Osteocyte (in vitro differentiated cells): ENCODE data around the gene ERG28. TPM values are rescaled to one million over a fixed set of nuclear protein-coding genes. Genes with fewer than 3 reads are reported as not detected.
A peak's percentile ranks its signal among the peaks of the same experiment; 100 is the strongest.

Experiments used
- DNase-seq: peaks from one replicate; pipeline ENCODE4 v3.0.0; 2021; ENCODE audit warnings: mixed read lengths; ENCODE audit not compliant: unreplicated experiment; ENCODE audit errors: extremely low spot score
- H3K27ac Mint-ChIP-seq: one replicate; pipeline ENCODE4 v1.8.0; 2021; ENCODE audit warnings: mild to moderate bottlenecking, mixed read lengths; ENCODE audit not compliant: unreplicated experiment
- H3K27me3 Mint-ChIP-seq: one replicate; pipeline ENCODE4 v1.8.0; 2021; ENCODE audit warnings: mixed read lengths; ENCODE audit not compliant: unreplicated experiment
- H3K36me3 Mint-ChIP-seq: one replicate; pipeline ENCODE4 v1.8.0; 2021; ENCODE audit warnings: mixed read lengths; ENCODE audit not compliant: unreplicated experiment
- H3K4me1 Mint-ChIP-seq: one replicate; pipeline ENCODE4 v1.8.0; 2021; ENCODE audit warnings: mixed read lengths; ENCODE audit not compliant: unreplicated experiment
- H3K4me3 Mint-ChIP-seq: one replicate; pipeline ENCODE4 v1.8.0; 2021; ENCODE audit warnings: mild to moderate bottlenecking, moderate library complexity, mixed read lengths; ENCODE audit not compliant: unreplicated experiment
- H3K9me3 Mint-ChIP-seq: one replicate; pipeline ENCODE4 v1.8.0; 2021; ENCODE audit warnings: mixed read lengths; ENCODE audit not compliant: unreplicated experiment
- total RNA-seq: library from RNA; stranded (reverse); gene quantifications from 2 replicates; pipeline ENCODE4 v1.2.1, GENCODE V29; 2021
- TF ChIP-seq, protein P1 (sequence below): fragments of 200-600 bp; sonication (generic); IDR thresholded peaks from 2 replicates; pipeline ENCODE4 v1.5.0; 2021; ENCODE audit warnings: antibody characterized with exemption, mild to moderate bottlenecking, moderate library complexity

Gene ERG28
- total RNA-seq, 1 donor from 2014 or later = 19.6 TPM

DNA sequence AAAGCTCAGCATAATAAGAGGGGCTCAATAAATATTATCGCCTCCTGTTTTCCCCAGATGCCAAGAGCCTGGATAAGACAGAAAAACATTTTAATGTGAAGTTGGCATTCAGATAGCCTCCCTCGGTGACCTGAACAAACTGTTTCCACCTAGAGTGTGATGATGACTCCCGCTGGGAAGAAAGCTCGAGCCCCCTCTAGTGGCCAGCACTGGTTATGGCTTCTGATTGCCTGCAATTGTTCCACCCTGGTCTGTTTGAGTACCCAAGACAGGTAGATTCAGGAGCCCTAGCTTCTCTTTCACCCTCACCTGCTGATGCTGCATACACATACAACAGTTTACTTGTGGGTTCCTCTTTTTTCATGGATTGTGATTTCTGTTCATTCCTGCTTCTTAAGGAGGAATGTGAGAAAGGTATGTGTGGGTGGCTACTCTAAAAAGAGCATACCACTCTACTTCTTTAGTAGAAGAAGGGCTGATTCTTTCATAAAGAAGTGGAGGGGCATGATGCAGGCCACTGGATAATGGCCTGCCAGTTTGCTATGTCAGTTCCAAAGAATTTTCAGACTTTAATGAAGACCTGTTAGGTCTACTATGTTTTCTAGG lies 6.4 kb downstream of the ERG28 start:
- peak; percentile 91 for DNase-seq
- Mint-ChIP-seq H3K4me1 (peaks cover 11% of the 10 kb centered on the region), H3K27ac (no peak overlapping the region), H3K36me3 (peaks cover 33% of the 10 kb centered on the region), H3K27me3 (no peaks in the 10 kb centered on the region), H3K4me3 (no peak overlapping the region), H3K9me3 (no peaks in the 10 kb centered on the region)
- TF ChIP-seq, protein P1, sequence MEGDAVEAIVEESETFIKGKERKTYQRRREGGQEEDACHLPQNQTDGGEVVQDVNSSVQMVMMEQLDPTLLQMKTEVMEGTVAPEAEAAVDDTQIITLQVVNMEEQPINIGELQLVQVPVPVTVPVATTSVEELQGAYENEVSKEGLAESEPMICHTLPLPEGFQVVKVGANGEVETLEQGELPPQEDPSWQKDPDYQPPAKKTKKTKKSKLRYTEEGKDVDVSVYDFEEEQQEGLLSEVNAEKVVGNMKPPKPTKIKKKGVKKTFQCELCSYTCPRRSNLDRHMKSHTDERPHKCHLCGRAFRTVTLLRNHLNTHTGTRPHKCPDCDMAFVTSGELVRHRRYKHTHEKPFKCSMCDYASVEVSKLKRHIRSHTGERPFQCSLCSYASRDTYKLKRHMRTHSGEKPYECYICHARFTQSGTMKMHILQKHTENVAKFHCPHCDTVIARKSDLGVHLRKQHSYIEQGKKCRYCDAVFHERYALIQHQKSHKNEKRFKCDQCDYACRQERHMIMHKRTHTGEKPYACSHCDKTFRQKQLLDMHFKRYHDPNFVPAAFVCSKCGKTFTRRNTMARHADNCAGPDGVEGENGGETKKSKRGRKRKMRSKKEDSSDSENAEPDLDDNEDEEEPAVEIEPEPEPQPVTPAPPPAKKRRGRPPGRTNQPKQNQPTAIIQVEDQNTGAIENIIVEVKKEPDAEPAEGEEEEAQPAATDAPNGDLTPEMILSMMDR = peak; percentile 96

DNA sequence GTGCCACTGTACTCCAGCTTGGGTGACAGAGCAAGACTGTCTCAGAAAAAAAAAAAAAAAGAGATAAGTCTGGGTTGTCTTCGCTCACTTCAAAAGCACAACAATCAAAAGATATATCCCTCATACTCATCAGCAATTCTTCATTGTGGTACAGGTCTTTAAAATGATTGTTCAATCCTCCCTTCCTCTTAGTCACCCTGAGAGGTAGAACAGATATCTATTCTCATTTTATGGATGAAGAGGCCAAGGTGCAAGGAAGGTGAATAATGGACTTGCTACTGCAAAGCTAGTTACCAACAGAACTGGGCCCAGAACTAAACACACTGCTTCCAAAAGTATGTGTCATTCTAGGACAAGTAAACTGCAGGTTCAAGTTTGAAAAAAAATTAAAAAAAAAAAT lies 7.1 kb downstream of the ERG28 start:
- Mint-ChIP-seq H3K36me3 (peaks cover 33% of the 10 kb centered on the region), H3K4me1 (peaks cover 18% of the 10 kb centered on the region), H3K27me3 (no peaks in the 10 kb centered on the region), H3K27ac (no peak overlapping the region), H3K9me3 (no peaks in the 10 kb centered on the region), H3K4me3 (no peak overlapping the region)
- no peak for DNase-seq
- TF ChIP-seq, protein P1 = no peak

DNA sequence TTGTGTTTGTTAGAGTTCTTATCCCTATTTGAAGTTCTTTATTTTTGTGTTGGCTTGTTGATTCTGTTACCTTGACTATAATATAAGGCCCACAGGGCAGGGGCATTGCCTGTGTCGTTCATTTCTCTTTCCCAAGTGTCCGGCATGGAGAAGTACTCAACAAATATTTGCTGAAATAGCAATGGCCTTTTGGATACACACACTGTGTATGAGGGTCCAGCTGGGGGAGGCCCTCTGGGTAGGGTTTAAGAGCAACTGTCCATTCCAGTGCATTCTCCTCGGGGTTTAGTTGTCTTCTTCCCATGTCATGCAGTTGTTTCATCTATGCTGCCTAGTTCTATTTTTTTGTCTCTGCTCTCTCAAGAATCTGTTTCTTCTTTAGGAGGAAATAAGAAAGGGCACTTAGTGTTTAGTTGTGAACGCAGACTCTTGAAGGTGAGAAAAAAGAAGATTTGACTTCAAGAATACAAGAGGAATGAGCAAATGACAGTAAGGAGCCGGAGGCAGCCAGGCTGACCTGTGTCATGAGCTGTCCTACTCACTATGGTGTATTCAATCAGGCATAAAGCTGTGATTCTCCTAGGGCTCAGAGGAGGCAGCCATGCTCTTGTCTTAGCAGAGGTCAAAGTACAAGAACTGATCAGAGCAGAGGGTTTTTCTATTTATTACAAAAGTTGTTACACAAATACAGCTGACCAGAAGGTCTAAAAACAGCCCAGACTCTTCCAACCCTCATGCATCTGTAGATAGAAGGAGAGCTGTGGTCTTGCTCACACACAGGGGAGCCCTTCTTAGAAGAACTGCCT lies 10.2 kb downstream of the ERG28 start:
- peaks cover 28% of the 10 kb centered on the region for H3K36me3 Mint-ChIP-seq
- H3K27me3 Mint-ChIP-seq = no peaks in the 10 kb centered on the region
- peak; percentile 44 for DNase-seq
- peak overlapping the region; percentile 83 for H3K27ac Mint-ChIP-seq
- H3K4me1 Mint-ChIP-seq = peaks cover 46% of the 10 kb centered on the region
- H3K9me3 Mint-ChIP-seq = no peaks in the 10 kb centered on the region
- TF ChIP-seq, protein P1 = no peak
- H3K4me3 Mint-ChIP-seq = no peak overlapping the region

DNA sequence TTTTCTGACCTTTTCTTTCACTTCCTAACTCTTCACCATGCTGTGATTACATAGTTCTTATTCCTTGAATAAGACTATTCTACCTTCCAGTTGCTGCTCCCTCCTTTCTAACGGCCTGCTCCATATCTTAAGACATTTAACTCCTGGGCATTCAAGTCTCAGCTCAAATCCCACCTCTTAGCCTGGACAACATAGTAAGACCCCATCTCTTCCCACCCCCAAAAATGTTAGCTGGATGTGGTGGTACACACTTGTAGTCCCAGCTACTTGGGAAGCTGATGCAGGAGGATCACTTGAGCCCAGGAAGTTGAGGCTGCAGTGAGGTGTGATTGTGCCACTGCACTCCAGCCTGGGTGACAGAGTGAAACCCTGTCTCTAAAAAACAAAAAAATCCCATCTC lies 10.9 kb downstream of the ERG28 start:
- TF ChIP-seq, protein P1 = no peak
- Mint-ChIP-seq H3K36me3 (peaks cover 27% of the 10 kb centered on the region), H3K4me1 (peaks cover 46% of the 10 kb centered on the region), H3K4me3 (no peak overlapping the region), H3K27ac (peak overlapping the region; percentile 83), H3K27me3 (no peaks in the 10 kb centered on the region), H3K9me3 (no peaks in the 10 kb centered on the region)
- DNase-seq = no peak

DNA sequence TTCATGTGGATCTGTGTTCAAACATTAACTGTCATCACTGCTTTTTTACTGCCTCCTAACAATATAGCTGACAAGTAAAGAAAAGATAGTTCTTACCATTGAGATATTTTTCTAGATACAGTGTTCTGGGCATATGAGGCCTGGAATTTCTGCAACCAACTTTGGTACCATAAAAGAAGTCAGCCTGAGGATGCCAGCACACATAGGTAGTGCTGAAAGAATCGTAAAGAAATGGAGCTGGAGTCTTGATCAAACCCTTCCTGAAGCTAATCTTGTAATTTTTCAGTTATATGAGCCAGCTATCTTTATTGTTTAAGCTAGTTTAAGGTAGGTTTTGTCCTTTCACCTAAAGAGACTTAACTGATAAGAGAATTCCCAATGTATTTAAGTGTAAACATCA lies 11.3 kb downstream of the ERG28 start:
- Mint-ChIP-seq H3K27me3 (no peaks in the 10 kb centered on the region), H3K36me3 (peaks cover 26% of the 10 kb centered on the region), H3K27ac (peak overlapping the region; percentile 83), H3K4me3 (no peak overlapping the region), H3K9me3 (no peaks in the 10 kb centered on the region), H3K4me1 (peaks cover 46% of the 10 kb centered on the region)
- no peak for DNase-seq
- TF ChIP-seq, protein P1 = no peak
